NB4 (cell line): ENCODE results near the gene ZNF483.
"Not testable (repeated sequence)": the region's sequence is repeated elsewhere in the genome, so short reads cannot be mapped to it uniquely, and the experiment has no call there.

Source experiments
- DNase-seq: peaks from one replicate; pipeline ENCODE4 v3.0.0; 2010; ENCODE audit warnings: low read depth
- H3K4me3 ChIP-seq: one replicate; pipeline ENCODE4 v1.5.1; 2011; ENCODE audit warnings: mild to moderate bottlenecking, low read depth, low read length, moderate library complexity
- CTCF ChIP-seq: IDR thresholded peaks from one replicate; pipeline ENCODE4 v1.5.1; 2012; ENCODE audit warnings: low read depth, low read length
- MAX ChIP-seq: IDR thresholded peaks from 2 replicates; pipeline ENCODE4 v1.6.1; 2011; ENCODE audit warnings: low read depth, low read length
- MYC ChIP-seq: IDR thresholded peaks from 2 replicates; pipeline ENCODE4 v1.6.1; 2011; ENCODE audit warnings: low read depth, low read length
- POLR2A ChIP-seq: IDR thresholded peaks from 2 replicates; pipeline ENCODE4 v1.6.1; 2011; ENCODE audit warnings: mild to moderate bottlenecking; ENCODE audit not compliant: insufficient read length; ENCODE audit errors: extremely low read depth

Gene ZNF483

GRCh38 chr9:111529787-111530186 lies 4.8 kb downstream of the ZNF483 start:
- no peak for DNase-seq
- no peak for TF ChIP-seq CTCF
- TF ChIP-seq MYC = no peak
- no peak for TF ChIP-seq POLR2A
- TF ChIP-seq MAX = no peak
- H3K4me3 ChIP-seq = no peak overlapping the region

- no peak for DNase-seq
- TF ChIP-seq MYC = no peak
- TF ChIP-seq MAX = no peak
- no peak for TF ChIP-seq CTCF
- TF ChIP-seq POLR2A = no peak
- H3K4me3 ChIP-seq = no peak overlapping the region
Observed at GRCh38 chr9:111531716-111532115, 6.7 kb downstream of the ZNF483 start.

GRCh38 chr9:111533099-111533790 lies 8.3 kb downstream of the ZNF483 start:
- H3K4me3 ChIP-seq = no peak overlapping the region
- TF ChIP-seq CTCF (no peak), MYC (no peak), POLR2A (no peak), MAX (no peak)
- DNase-seq = no peak

- no peak for DNase-seq
- H3K4me3 ChIP-seq = no peak overlapping the region
- TF ChIP-seq POLR2A (no peak), MYC (no peak)
Observed at GRCh38 chr9:111542497-111543254, 17.7 kb downstream of the ZNF483 start.

- no peak overlapping the region for H3K4me3 ChIP-seq
- DNase-seq = no peak
- no peak for TF ChIP-seq POLR2A
- TF ChIP-seq MAX = no peak
- TF ChIP-seq MYC = no peak
- TF ChIP-seq CTCF = no peak
Observed at GRCh38 chr9:111548623-111549022, 23.6 kb downstream of the ZNF483 start.

- H3K4me3 ChIP-seq = not testable (repeated sequence)
- DNase-seq = peak; percentile 24
Observed at GRCh38 chr9:111555425-111555824, 30.4 kb downstream of the ZNF483 start.
